HepG2 (cell line): ENCODE results near the gene LIG4. TPM values are rescaled to one million over a fixed set of nuclear protein-coding genes. Genes with fewer than 3 reads are reported as not detected.

Experiments used
- ATAC-seq: fragments of 200-7000 bp; cut with Tn5 transposase; 3 replicates; pipeline ENCODE4 v1.9.1; 2020; ENCODE audit warnings: mild to moderate bottlenecking, moderate library complexity
- BruUV-seq: library from RNA; stranded (reverse); fragments of 400-500 nt; replicated peaks from 2 replicates; lab custom pipeline; 2021; lab: Mats Ljungman, UMichigan
- CTCF ChIA-PET: fragments of 300-600 bp; formaldehyde crosslinking; extraction: SDS; loops from one replicate; lab custom pipeline; 2021; ENCODE audit warnings: low total read pairs, inconsistent platforms, low intra/inter-chr PET ratio; lab: Yijun Ruan, JAX
- POLR2A ChIA-PET: fragments of 350-600 bp; sonication (Branson Sonifier 250); formaldehyde crosslinking; loops from one replicate; lab custom pipeline; 2020; ENCODE audit warnings: antibody characterized with exemption, inconsistent platforms; lab: Yijun Ruan, JAX
- DNase-seq: peaks from one replicate; pipeline ENCODE4 v3.0.0-alpha.2; 2015; ENCODE audit warnings: low spot score
- FAIRE-seq: peaks from 3 replicates; lab custom pipeline; 2011; peaks lifted over from hg19 to GRCh38; lab: Jason Lieb, UNC
- H2AFZ ChIP-seq: one replicate; pipeline ENCODE4 v1.6.1; 2011; ENCODE audit warnings: low read length, inconsistent platforms
- H3K27ac ChIP-seq: fragments of 300-600 bp; 3 replicates; pipeline ENCODE4 v1.8.0; 2011; ENCODE audit warnings: mixed run types, mild to moderate bottlenecking, mixed read lengths, low read length, inconsistent platforms; ENCODE audit not compliant: insufficient read depth; ENCODE audit errors: extremely low read length
- H3K27me3 ChIP-seq, 2 experiments: fragments of 200-600 bp in 1 of 2; 2 replicates in 1 of 2; 3 replicates in 1 of 2; pipeline versions ENCODE4 v1.6.0 to v1.8.0; 2011; ENCODE audit warnings: low read length in 2 of 2, mild to moderate bottlenecking in 2 of 2, moderate library complexity in 2 of 2, inconsistent platforms in 1 of 2; ENCODE audit not compliant: insufficient read depth in 2 of 2, control insufficient read depth in 1 of 2
- H3K36me3 ChIP-seq, 2 experiments: fragments of 200-600 bp in 1 of 2; replicated peaks in 1 of 2; 2 replicates in 1 of 2; 3 replicates in 1 of 2; pipeline versions ENCODE4 v1.5.1 to v1.8.0; 2011; ENCODE audit warnings: low read length in 2 of 2, inconsistent platforms in 1 of 2; ENCODE audit not compliant: insufficient read depth in 2 of 2, control insufficient read depth in 1 of 2
- H3K4me1 ChIP-seq: 2 replicates; pipeline ENCODE4 v1.5.1; 2012; ENCODE audit warnings: low read length, inconsistent platforms; ENCODE audit not compliant: insufficient read depth
- H3K4me2 ChIP-seq: 2 replicates; pipeline ENCODE4 v1.6.0; 2011; ENCODE audit warnings: low read depth, low read length, inconsistent platforms
- H3K4me3 ChIP-seq, 3 experiments: fragments of 200-600 bp in 1 of 3; sonication (generic), shearing (Covaris generic) in 1 of 3; replicated peaks in 1 of 3; 2 replicates each; pipeline ENCODE4 v1.5.1; 2011 to 2016; ENCODE audit warnings: low read length in 3 of 3, inconsistent platforms in 2 of 3, low read depth in 2 of 3, mild to moderate bottlenecking in 2 of 3, control low read depth in 1 of 3, mixed read lengths in 1 of 3; ENCODE audit not compliant: insufficient read depth in 1 of 3
- H3K79me2 ChIP-seq: one replicate; pipeline ENCODE4 v1.6.1; 2011; ENCODE audit warnings: low read length, inconsistent platforms; ENCODE audit not compliant: insufficient read depth
- H3K9ac ChIP-seq: 2 replicates; pipeline ENCODE4 v1.6.0; 2011; ENCODE audit warnings: mild to moderate bottlenecking, low read depth, low read length, inconsistent platforms; ENCODE audit not compliant: insufficient read depth
- H3K9me3 ChIP-seq: 2 replicates; pipeline ENCODE4 v1.5.1; 2012; ENCODE audit warnings: mild to moderate bottlenecking, low read length
- H4K20me1 ChIP-seq: 2 replicates; pipeline ENCODE4 v1.6.0; 2011; ENCODE audit warnings: inconsistent platforms, mild to moderate bottlenecking, low read length, moderate library complexity; ENCODE audit not compliant: insufficient read depth
- BCL6 ChIP-seq: IDR thresholded peaks from 2 replicates; pipeline ENCODE4 v1.6.1; 2016; ENCODE audit warnings: missing genetic modification reagents, missing compliant biosample characterization
- DR1 ChIP-seq: sonication (generic); formaldehyde crosslinking; IDR thresholded peaks from 2 replicates; pipeline ENCODE4 v1.8.0; 2021; ENCODE audit warnings: mild to moderate bottlenecking, missing genetic modification reagents, inconsistent platforms
- HMG20A ChIP-seq: IDR thresholded peaks from 2 replicates; pipeline ENCODE4 v1.6.1; 2016; ENCODE audit warnings: borderline replicate concordance
- KDM4B ChIP-seq: sonication (generic); formaldehyde crosslinking; IDR thresholded peaks from 2 replicates; pipeline ENCODE4 v1.4.0; 2020; ENCODE audit warnings: missing genetic modification reagents
- MAZ ChIP-seq, 2 experiments: sonication (generic) in 1 of 2; formaldehyde crosslinking in 1 of 2; IDR thresholded peaks; 2 replicates each; pipeline versions ENCODE4 v1.5.0 to v1.6.1; 2012 to 2020; ENCODE audit warnings: low read depth in 2 of 2, mild to moderate bottlenecking in 2 of 2, borderline replicate concordance in 1 of 2, improper control_type of control experiment in 1 of 2, low read length in 1 of 2, missing genetic modification reagents in 1 of 2, moderate library complexity in 1 of 2
- MTF2 ChIP-seq: sonication (generic); formaldehyde crosslinking; IDR thresholded peaks from 2 replicates; pipeline ENCODE4 v1.5.0; 2020; ENCODE audit warnings: missing genetic modification reagents, borderline replicate concordance
- NCOA5 ChIP-seq: sonication (generic); formaldehyde crosslinking; IDR thresholded peaks from 2 replicates; pipeline ENCODE4 v1.4.0; 2020; ENCODE audit warnings: missing genetic modification reagents
- RELA ChIP-seq: sonication (generic); formaldehyde crosslinking; IDR thresholded peaks from 2 replicates; pipeline ENCODE4 v1.4.0; 2020; ENCODE audit warnings: missing genetic modification reagents
- ZBTB21 ChIP-seq: sonication (generic); formaldehyde crosslinking; IDR thresholded peaks from 2 replicates; pipeline ENCODE4 v1.4.0; 2020; ENCODE audit warnings: missing genetic modification reagents
- ZMAT3 ChIP-seq: sonication (generic); formaldehyde crosslinking; conservative IDR thresholded peaks from 2 replicates; pipeline ENCODE4 v1.7.0; 2021; ENCODE audit warnings: missing genetic modification reagents
- ZNF232 ChIP-seq: sonication (generic); formaldehyde crosslinking; IDR thresholded peaks from 2 replicates; pipeline ENCODE4 v1.4.0; 2020; ENCODE audit warnings: missing genetic modification reagents, borderline replicate concordance
- ZNF431 ChIP-seq: sonication (generic); formaldehyde crosslinking; IDR thresholded peaks from 2 replicates; pipeline ENCODE4 v1.9.0; 2022; ENCODE audit warnings: missing genetic modification reagents, low read depth, mild to moderate bottlenecking, borderline replicate concordance
- ZNF7 ChIP-seq: IDR thresholded peaks from 2 replicates; pipeline ENCODE4 v1.6.1; 2016; ENCODE audit warnings: missing biosample characterization, missing genetic modification reagents
- WGBS: methylation state at CpG from one replicate; pipeline ENCODE4 v1.1.6; 2017; ENCODE audit warnings: low lambda C conversion rate; 5-methylcytosine and 5-hydroxymethylcytosine counted together
- in situ Hi-C: cut with HindIII; loops from 2 replicates; pipeline ENCODE4 v1.10.0; 2017; ENCODE audit warnings: low pct_unique_long_range_greater_than_20kb; ENCODE audit not compliant: extremely low pct_ligation_motif_present
- intact Hi-C: fragments of 100-400 bp; cut with micrococcal nuclease; formaldehyde crosslinking; loops from one replicate; pipeline ENCODE4 v1.10.0; 2022; ENCODE audit not compliant: unreplicated experiment
- polyA plus RNA-seq, 8 experiments: library from polyadenylated mRNA; depleted of rRNA in 3 of 8; stranded (reverse) in 7 of 8; unstranded in 1 of 8; fragments of >200 nt; fragmentation: Illumina TruSeq in 4 of 8; extraction: Trizol in 4 of 8; gene quantifications; 2 replicates each; pipeline versions ENCODE4 v1.2.1 to v1.2.3, GENCODE V29; 2011 to 2016; ENCODE audit warnings: low read depth in 4 of 8, missing spikeins in 1 of 8, mixed read lengths in 1 of 8; ENCODE audit not compliant: insufficient read depth in 1 of 8
- total RNA-seq, 5 experiments: library from RNA; depleted of rRNA; stranded (reverse); fragments of >200 nt; fragmentation: Illumina TruSeq; extraction: Trizol; gene quantifications; 2 replicates each; pipeline ENCODE4 v1.2.3, GENCODE V29; 2016; ENCODE audit warnings: low read depth in 1 of 5
- TF ChIP-seq, protein P1 (sequence below): sonication (generic); formaldehyde crosslinking; IDR thresholded peaks from 2 replicates; pipeline ENCODE4 v1.5.0; 2020; ENCODE audit warnings: mild to moderate bottlenecking, missing genetic modification reagents
- TF ChIP-seq, protein P2 (sequence below): sonication (generic); formaldehyde crosslinking; conservative IDR thresholded peaks from 2 replicates; pipeline ENCODE4 v1.4.0; 2020; ENCODE audit warnings: missing genetic modification reagents
- TF ChIP-seq, protein P3 (sequence below): sonication (generic); formaldehyde crosslinking; IDR thresholded peaks from 2 replicates; pipeline ENCODE4 v1.5.0; 2020; ENCODE audit warnings: missing genetic modification reagents, mild to moderate bottlenecking, borderline replicate concordance

Gene LIG4
- total and polyA plus RNA-seq, 2 of the 13 experiments (the other 11 are each of a cell fraction or from before 2014, with no cell fraction given) = 4.0 to 4.5 TPM

DNA sequence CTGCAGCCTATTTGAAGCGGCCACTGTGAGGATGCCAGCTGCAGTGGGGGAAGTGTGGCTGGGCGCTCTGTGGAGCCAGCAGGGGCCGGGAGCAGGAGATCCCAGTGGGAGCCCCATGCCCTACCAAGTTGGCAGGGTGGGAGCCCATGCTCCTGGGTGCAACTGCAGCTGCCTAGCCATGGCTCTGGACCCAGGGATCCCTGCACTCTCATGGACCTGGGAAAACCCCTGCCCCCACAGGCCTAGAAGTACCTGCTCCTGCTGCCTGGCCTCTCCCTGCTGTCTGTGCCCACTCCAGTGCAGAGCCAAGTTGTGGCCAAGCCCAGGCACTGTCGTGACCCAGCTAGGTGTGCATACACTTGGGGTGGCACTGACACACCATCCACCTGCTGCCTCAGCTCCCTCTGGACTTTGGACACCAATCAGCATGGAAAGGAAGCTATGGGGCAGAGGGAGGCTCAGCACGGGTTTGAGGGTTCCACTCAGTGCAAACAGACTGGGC is 20.9 kb downstream of the LIG4 start:
- WGBS = 34% methylated on average over 4 of the region's 5 CpGs
- H3K36me3 ChIP-seq = no peaks in the 10 kb centered on the region
- H3K4me3 ChIP-seq = no peak overlapping the region
- H4K20me1 ChIP-seq = no peaks in the 10 kb centered on the region
- FAIRE-seq = no peak
- DNase-seq = no peak
- H3K4me1 ChIP-seq = no peaks in the 10 kb centered on the region
- H3K9ac ChIP-seq = no peak overlapping the region
- intact Hi-C loops = no loop called here
- in situ Hi-C loops = no loop called here
- POLR2A ChIA-PET = no interaction called here
- BruUV-seq = no TSS peak
- ATAC-seq = no peak
- CTCF ChIA-PET = no interaction called here
- no peaks in the 10 kb centered on the region for H3K27me3 ChIP-seq
- no peaks in the 10 kb centered on the region for H3K79me2 ChIP-seq
- no peak overlapping the region for H3K27ac ChIP-seq
- H3K4me2 ChIP-seq = no peak overlapping the region
- H3K9me3 ChIP-seq = no peaks in the 10 kb centered on the region
- H2AFZ ChIP-seq = no peak overlapping the region
- no peak for TF ChIP-seq ZBTB21 (CRISPR knock-in tag)
- TF ChIP-seq HMG20A (CRISPR knock-in tag) = no peak
- no peak for TF ChIP-seq MTF2 (CRISPR knock-in tag)
- no peak for TF ChIP-seq NCOA5
- TF ChIP-seq, protein P1, sequence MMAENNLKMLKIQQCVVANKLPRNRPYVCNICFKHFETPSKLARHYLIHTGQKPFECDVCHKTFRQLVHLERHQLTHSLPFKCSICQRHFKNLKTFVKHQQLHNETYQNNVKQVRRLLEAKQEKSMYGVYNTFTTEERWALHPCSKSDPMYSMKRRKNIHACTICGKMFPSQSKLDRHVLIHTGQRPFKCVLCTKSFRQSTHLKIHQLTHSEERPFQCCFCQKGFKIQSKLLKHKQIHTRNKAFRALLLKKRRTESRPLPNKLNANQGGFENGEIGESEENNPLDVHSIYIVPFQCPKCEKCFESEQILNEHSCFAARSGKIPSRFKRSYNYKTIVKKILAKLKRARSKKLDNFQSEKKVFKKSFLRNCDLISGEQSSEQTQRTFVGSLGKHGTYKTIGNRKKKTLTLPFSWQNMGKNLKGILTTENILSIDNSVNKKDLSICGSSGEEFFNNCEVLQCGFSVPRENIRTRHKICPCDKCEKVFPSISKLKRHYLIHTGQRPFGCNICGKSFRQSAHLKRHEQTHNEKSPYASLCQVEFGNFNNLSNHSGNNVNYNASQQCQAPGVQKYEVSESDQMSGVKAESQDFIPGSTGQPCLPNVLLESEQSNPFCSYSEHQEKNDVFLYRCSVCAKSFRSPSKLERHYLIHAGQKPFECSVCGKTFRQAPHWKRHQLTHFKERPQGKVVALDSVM (CRISPR knock-in tag) = no peak
- TF ChIP-seq MAZ (IDR thresholded peaks at IDR 0.05; ENCODE audit: borderline replicate concordance, low read depth, low read length) = no peak
- no peak for TF ChIP-seq MAZ (CRISPR knock-in tag; IDR thresholded peaks at IDR 0.05; ENCODE audit: low read depth)
- no peak for TF ChIP-seq ZNF431 (CRISPR knock-in tag)
- TF ChIP-seq ZMAT3 (CRISPR knock-in tag) = no peak
- TF ChIP-seq DR1 = no peak
- TF ChIP-seq ZNF232 (CRISPR knock-in tag) = no peak
- TF ChIP-seq ZNF7 (CRISPR knock-in tag) = no peak
- TF ChIP-seq, protein P2, sequence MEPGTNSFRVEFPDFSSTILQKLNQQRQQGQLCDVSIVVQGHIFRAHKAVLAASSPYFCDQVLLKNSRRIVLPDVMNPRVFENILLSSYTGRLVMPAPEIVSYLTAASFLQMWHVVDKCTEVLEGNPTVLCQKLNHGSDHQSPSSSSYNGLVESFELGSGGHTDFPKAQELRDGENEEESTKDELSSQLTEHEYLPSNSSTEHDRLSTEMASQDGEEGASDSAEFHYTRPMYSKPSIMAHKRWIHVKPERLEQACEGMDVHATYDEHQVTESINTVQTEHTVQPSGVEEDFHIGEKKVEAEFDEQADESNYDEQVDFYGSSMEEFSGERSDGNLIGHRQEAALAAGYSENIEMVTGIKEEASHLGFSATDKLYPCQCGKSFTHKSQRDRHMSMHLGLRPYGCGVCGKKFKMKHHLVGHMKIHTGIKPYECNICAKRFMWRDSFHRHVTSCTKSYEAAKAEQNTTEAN (CRISPR knock-in tag) = no peak
- TF ChIP-seq, protein P3, sequence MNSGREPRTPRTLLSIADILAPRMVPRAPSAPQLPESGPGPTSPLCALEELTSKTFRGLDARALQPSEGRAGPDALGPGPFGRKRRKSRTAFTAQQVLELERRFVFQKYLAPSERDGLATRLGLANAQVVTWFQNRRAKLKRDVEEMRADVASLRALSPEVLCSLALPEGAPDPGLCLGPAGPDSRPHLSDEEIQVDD = no peak
- no peak for TF ChIP-seq BCL6 (CRISPR knock-in tag)
- no peak for TF ChIP-seq KDM4B (CRISPR knock-in tag)
- TF ChIP-seq RELA (CRISPR knock-in tag) = no peak
- TF ChIP-seq, all 625 proteins: peak for 0
